ENCODE measurements around the gene SYNE4. TPM values are rescaled to one million over a fixed set of nuclear protein-coding genes. Genes with fewer than 3 reads are reported as not detected.

SYNE4 gene
- polyA plus RNA-seq, 1 experiment, result 0.16 TPM

GRCh38 chr19:36025541-36025940, 16.9 kb upstream of the SYNE4 start:
- H3K36me3 ChIP-seq (ENCODE audit: control insufficient read depth, insufficient read depth, low read length), result peaks cover 41% of the 10 kb centered on the region
- CTCF ChIA-PET, result no interaction called here

GRCh38 chr19:36023432-36023831, 14.8 kb upstream of the SYNE4 start:
- H3K4me3 ChIP-seq (ENCODE audit: low read depth, low read length), result no peak overlapping the region
- CTCF ChIA-PET, result interaction anchor here (1.1 kb wide), 1 partner anchor 9 kb away, joined by 3 read pairs; the partner anchor contains the start of gene ALKBH6
- no peak for DNase-seq (ENCODE audit: low read depth)
- peaks cover 42% of the 10 kb centered on the region for H3K36me3 ChIP-seq (ENCODE audit: control insufficient read depth, insufficient read depth, low read length)
- H3K27me3 ChIP-seq (ENCODE audit: control insufficient read depth, insufficient read depth, low read length), result no peaks in the 10 kb centered on the region
- POLR2A ChIA-PET, result no interaction called here
- TF ChIP-seq CTCF (IDR thresholded peaks at IDR 0.05; ENCODE audit: insufficient read depth, low read depth, low read length), result no peak

More at GRCh38 chr19:36025541-36025940, 16.9 kb upstream of the SYNE4 start:
- DNase-seq (ENCODE audit: low read depth), result no peak
- TF ChIP-seq CTCF (IDR thresholded peaks at IDR 0.05; ENCODE audit: insufficient read depth, low read depth, low read length), result no peak
- Histone ChIP-seq H3K27me3 (ENCODE audit: control insufficient read depth, insufficient read depth, low read length) (no peaks in the 10 kb centered on the region), H3K4me3 (ENCODE audit: low read depth, low read length) (no peak overlapping the region)
- POLR2A ChIA-PET, result no interaction called here

DNA sequence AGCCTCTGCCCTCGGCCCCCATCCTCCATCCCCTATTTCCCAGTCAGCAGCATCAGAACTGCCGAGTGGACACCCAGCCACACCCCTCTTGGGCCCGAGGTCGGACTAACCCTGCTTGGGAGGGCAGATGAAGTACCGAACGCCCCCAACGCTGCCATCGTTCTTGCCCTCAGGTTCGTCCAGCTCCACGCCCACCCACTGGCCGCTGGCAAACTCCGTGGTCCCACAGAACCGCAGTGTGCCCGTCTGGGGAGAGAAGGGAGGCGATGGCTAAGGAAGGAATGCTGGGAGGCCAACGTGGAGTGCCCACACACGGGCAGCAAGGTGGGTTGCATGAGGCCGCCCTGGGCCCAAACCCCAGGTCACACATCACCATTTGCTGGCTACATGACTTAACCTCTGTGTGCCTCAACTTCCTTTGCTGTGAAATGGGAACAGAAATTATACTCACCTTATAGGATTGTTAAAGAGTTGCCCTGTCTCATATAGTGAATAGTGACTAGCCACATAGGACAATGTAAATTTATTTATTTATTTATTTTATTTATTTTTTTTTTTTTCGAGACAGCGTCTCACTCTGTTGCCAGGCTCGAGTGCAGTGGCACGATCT, 10.6 kb upstream of the SYNE4 start:
- peaks cover 32% of the 10 kb centered on the region for H3K36me3 ChIP-seq (ENCODE audit: control insufficient read depth, insufficient read depth, low read length)
- DNase-seq (ENCODE audit: low read depth), result no peak
- POLR2A ChIA-PET, result no interaction called here
- no peaks in the 10 kb centered on the region for H3K27me3 ChIP-seq (ENCODE audit: control insufficient read depth, insufficient read depth, low read length)
- no peak overlapping the region for H3K4me3 ChIP-seq (ENCODE audit: low read depth, low read length)
- CTCF ChIA-PET, result interaction anchor here (1.2 kb wide), 1 partner anchor 151 kb away, joined by 3 read pairs; no protein-coding TSS in a partner anchor
- no peak for TF ChIP-seq CTCF (IDR thresholded peaks at IDR 0.05; ENCODE audit: insufficient read depth, low read depth, low read length)

DNA sequence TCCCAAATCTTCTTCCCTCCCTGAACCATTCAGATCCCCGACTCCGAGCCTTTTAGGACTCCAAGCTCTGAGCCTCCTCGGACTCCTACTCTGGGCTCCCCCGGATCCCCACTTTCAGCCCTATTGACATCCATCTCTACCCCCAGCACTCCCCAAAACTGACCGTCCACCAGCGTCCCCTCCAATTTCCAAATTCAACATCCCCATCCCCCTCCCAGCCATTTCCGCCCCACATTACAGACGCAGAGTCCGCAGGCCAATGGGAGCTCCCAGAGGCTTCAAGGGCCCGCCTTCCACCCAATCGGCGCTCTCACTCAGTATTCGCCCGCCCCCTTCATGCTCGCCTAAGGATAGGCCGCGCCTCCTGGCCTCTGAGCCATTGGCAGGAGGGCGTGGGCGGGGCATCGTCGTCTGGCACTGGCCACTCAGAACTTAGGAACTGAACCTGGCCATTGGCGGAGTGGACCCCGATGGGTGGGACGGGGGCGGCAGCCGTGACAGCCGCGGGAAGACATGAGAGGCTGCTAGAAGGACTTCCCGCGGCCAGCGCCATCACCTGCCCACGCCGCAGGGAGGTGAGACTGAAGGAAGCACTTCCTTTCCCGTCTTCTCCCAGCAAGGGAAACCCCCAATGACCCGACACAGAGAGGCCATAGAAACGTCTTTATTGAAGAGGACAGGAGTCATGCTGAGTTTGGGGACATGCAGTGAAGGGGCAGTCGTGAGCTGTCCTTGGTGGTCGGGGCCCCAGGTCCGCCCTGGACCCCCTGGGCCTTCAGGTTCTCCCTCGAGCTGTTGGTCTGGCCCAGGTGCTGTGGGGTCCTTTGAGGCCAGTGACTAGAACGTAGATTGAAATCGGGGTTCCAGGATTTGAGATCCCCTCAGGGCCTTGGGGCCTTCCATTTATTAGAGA, 5.7 kb upstream of the SYNE4 start, which contains the start of gene ALKBH6:
TSS of gene ALKBH6 (minus strand) at position 202 of the 913 bp plus-strand sequence. CDS start 816 bp downstream, outside the sequence.
- Histone ChIP-seq H3K27me3 (ENCODE audit: control insufficient read depth, insufficient read depth, low read length) (no peaks in the 10 kb centered on the region), H3K36me3 (ENCODE audit: control insufficient read depth, insufficient read depth, low read length) (peaks cover 18% of the 10 kb centered on the region), H3K4me3 (ENCODE audit: low read depth, low read length) (peak within 1 kb of the TSS; percentile 91)
- DNase-seq (ENCODE audit: low read depth), result peak; percentile 95
- ChIA-PET POLR2A (interaction anchor here (1.0 kb wide), 1 partner anchor 28 kb away, joined by 12 read pairs; no protein-coding TSS in a partner anchor), CTCF (interaction anchor here (0.8 to 1.6 kb wide), 5 partner anchors 9 to 133 kb away, joined by 3 to 5 read pairs (median 3); partner anchors contain the start of genes THAP8 and WDR62)
- TF ChIP-seq CTCF (IDR thresholded peaks at IDR 0.05; ENCODE audit: insufficient read depth, low read depth, low read length), result no peak
